ENCODE results near the gene CACNB2. TPM values are rescaled to one million over a fixed set of nuclear protein-coding genes. Genes with fewer than 3 reads are reported as not detected.

CACNB2 gene
- total and polyA plus RNA-seq, 2 donors (not counting 3 experiments of a cell fraction or from before 2014, with no cell fraction given), result not detected

- ChIA-PET POLR2A (no interaction called here), CTCF (no interaction called here)
These were observed 228.5 kb downstream of the CACNB2 start for GRCh38 chr10:18368682-18369081.

More at GRCh38 chr10:18368682-18369081, 228.5 kb downstream of the CACNB2 start:
- FAIRE-seq (no peak), DNase-seq (ENCODE audit: low read depth, low spot score) (no peak)
- Histone ChIP-seq H3K4me2 (ENCODE audit: insufficient read depth, low read length) (no peak overlapping the region), H3K27ac (ENCODE audit: insufficient read depth, low read depth, low read length) (no peak overlapping the region), H3K9ac (replicated peaks; ENCODE audit: extremely low read depth, insufficient read depth, low read length) (no peak overlapping the region), H3K36me3 (ENCODE audit: control insufficient read depth in 2 of 2, extremely low read depth in 1 of 2, insufficient read depth in 2 of 2, low read length in 2 of 2) (no peaks in the 10 kb centered on the region), H2AFZ (ENCODE audit: low read depth, low read length) (no peak overlapping the region), H3K27me3 (ENCODE audit: control insufficient read depth in 2 of 2, insufficient read depth in 2 of 2, low read length in 2 of 2) (no peaks in the 10 kb centered on the region), H4K20me1 (replicated peaks; ENCODE audit: control insufficient read depth, extremely low read depth, insufficient read depth, low read length) (no peaks in the 10 kb centered on the region), H3K79me2 (ENCODE audit: control insufficient read depth, insufficient read depth, low read length) (no peaks in the 10 kb centered on the region), H3K4me3 (replicated peaks in 1 of 3; ENCODE audit: insufficient read depth in 1 of 3, low read depth in 1 of 3, low read length in 3 of 3) (no peak overlapping the region), H3K9me1 (replicated peaks; ENCODE audit: control insufficient read depth, extremely low read depth, insufficient read depth, low read length) (no peaks in the 10 kb centered on the region), H3K4me1 (ENCODE audit: control insufficient read depth, extremely low read depth, insufficient read depth, low read length) (no peaks in the 10 kb centered on the region), H3K9me3 (replicated peaks; ENCODE audit: control insufficient read depth, insufficient read depth, low read length) (no peaks in the 10 kb centered on the region)
- intact Hi-C loops (cut with micrococcal nuclease), result no loop called here
- TF ChIP-seq FOS (IDR thresholded peaks at IDR 0.05; ENCODE audit: borderline replicate concordance, insufficient read depth, low read length), result no peak
- no peak for TF ChIP-seq CTCF (IDR thresholded peaks at IDR 0.05; ENCODE audit: extremely low read depth in 1 of 2, insufficient read depth in 1 of 2, low read depth in 1 of 2, low read length in 2 of 2)
- no peak for TF ChIP-seq EZH2 (IDR thresholded peaks at IDR 0.05; ENCODE audit: borderline replicate concordance, low read depth, low read length, severe bottlenecking)
- no peak for TF ChIP-seq MAX (IDR thresholded peaks at IDR 0.05; ENCODE audit: insufficient read depth, insufficient read length)
- no peak for TF ChIP-seq MYC (IDR thresholded peaks at IDR 0.05; ENCODE audit: low read depth, low read length)
- no peak for TF ChIP-seq JUN (IDR thresholded peaks at IDR 0.05; ENCODE audit: borderline replicate concordance, insufficient read depth, insufficient read length, low read depth)
- no peak for TF ChIP-seq POLR2AphosphoS5 (IDR thresholded peaks at IDR 0.05; ENCODE audit: insufficient read depth, low read depth, low read length)
- no peak for TF ChIP-seq GATA2 (IDR thresholded peaks at IDR 0.05; ENCODE audit: insufficient read depth, insufficient read length, low read depth, low read length)
- TF ChIP-seq POLR2A (IDR thresholded peaks at IDR 0.05; ENCODE audit: low read depth, low read length), result no peak
- dilution Hi-C loops (cut with MboI; ENCODE audit: extremely low pct_ligation_motif_present, low sequenced_read_pairs), result no loop called here
- BruUV-seq (replicated peaks), result no TSS peak

Measured in endothelial cell of umbilical vein (primary cell).